Lower leg skin (tissue), 4 donors: ENCODE measurements around the gene NLRP1. TPM values are rescaled to one million over a fixed set of nuclear protein-coding genes. Genes with fewer than 3 reads are reported as not detected.

Experiments used
- DNase-seq, 2 donors: peaks; one replicate each; pipeline ENCODE4 v3.0.0-alpha.2; 2019; ENCODE audit warnings: low spot score in 2 of 2
- H3K4me3 ChIP-seq: fragments of 200-600 bp; sonication (generic); 2 replicates; pipeline ENCODE4 v1.5.1; 2017; ENCODE audit warnings: mild to moderate bottlenecking, low read depth; ENCODE audit not compliant: poor library complexity, severe bottlenecking
- POLR2A ChIP-seq, 2 donors: fragments of 450-650 bp; IDR thresholded peaks; one replicate each; pipeline ENCODE4 v1.6.1; 2016 to 2017; ENCODE audit warnings: antibody characterized with exemption in 2 of 2, mild to moderate bottlenecking in 1 of 2, moderate library complexity in 1 of 2
- WGBS, 2 donors: methylation state at CpG; one replicate each; pipeline ENCODE4 v1.1.5; 2018; 5-methylcytosine and 5-hydroxymethylcytosine counted together
- intact Hi-C: fragments of 100-400 bp; cut with DNase I; formaldehyde crosslinking; loops from one replicate; pipeline ENCODE4 v1.15.0; 2023; ENCODE audit warnings: low total_unique reads
- total RNA-seq, 4 donors: library from RNA; depleted of rRNA; stranded (reverse); fragments of >200 nt; gene quantifications; one replicate each; pipeline ENCODE4 v1.1.0, GENCODE V29; 2016
- TF ChIP-seq, protein P1 (sequence below), 3 donors: fragments of 450-650 bp; IDR thresholded peaks; one replicate each; pipeline ENCODE4 v1.5.1; 2016; ENCODE audit warnings: antibody characterized with exemption in 3 of 3, mild to moderate bottlenecking in 3 of 3, moderate library complexity in 2 of 3

The NLRP1 gene
- total RNA-seq, 4 donors from 2014 or later = 55.5 to 163 (median 68.9) TPM

DNA sequence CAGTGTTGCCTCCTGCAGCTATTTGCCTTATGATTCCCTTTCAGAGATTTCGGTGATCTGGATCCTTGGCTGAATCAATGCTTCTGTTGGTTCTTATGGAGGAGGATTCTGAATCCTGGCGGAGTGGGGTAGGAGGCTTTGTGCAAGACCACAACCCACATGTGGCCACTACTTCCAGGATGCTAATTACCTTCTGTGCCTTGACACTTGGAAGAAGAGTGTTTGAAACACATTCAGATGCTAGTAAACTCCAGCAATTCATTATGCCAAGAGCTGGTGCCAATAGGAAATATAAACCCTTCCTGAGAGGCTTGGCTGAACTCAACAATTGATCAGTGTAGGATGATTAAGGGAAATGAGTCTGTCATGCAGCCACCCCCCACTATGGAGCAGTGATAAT, 12.1 kb upstream of the NLRP1 start:
- intact Hi-C loops = no loop called here
- 65 to 72% methylated on average over 2 of the region's 2 CpGs for WGBS, 2 donors
- DNase-seq = no peak
- H3K4me3 ChIP-seq = no peak overlapping the region
- no peak for TF ChIP-seq POLR2A (IDR thresholded peaks at IDR 0.05)
- TF ChIP-seq, protein P1, sequence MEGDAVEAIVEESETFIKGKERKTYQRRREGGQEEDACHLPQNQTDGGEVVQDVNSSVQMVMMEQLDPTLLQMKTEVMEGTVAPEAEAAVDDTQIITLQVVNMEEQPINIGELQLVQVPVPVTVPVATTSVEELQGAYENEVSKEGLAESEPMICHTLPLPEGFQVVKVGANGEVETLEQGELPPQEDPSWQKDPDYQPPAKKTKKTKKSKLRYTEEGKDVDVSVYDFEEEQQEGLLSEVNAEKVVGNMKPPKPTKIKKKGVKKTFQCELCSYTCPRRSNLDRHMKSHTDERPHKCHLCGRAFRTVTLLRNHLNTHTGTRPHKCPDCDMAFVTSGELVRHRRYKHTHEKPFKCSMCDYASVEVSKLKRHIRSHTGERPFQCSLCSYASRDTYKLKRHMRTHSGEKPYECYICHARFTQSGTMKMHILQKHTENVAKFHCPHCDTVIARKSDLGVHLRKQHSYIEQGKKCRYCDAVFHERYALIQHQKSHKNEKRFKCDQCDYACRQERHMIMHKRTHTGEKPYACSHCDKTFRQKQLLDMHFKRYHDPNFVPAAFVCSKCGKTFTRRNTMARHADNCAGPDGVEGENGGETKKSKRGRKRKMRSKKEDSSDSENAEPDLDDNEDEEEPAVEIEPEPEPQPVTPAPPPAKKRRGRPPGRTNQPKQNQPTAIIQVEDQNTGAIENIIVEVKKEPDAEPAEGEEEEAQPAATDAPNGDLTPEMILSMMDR (IDR thresholded peaks at IDR 0.05) = no peak

DNA sequence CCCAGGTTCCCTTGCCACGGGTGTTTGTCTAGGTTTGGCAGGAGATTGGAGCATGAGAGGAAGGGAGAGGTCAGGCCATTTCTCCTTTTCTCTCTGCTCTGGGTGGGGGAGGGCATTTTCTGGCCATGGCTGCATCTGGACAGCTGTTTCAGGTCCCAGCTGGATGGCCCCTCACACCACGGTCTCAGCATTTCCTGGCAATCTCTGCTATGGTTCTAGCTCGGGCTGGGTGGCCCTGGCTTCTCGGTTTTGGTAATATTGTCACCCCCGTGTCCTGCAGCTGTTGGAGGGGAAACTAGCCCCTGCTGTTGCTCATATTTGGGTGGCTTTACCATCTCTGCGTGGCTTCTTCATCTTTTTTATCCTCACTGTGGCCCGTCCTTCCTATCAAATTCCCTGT, 11.5 kb upstream of the NLRP1 start:
- no peak for TF ChIP-seq POLR2A (IDR thresholded peaks at IDR 0.05)
- TF ChIP-seq, protein P1 (IDR thresholded peaks at IDR 0.05) = no peak
- DNase-seq = no peak
- intact Hi-C loops = no loop called here
- H3K4me3 ChIP-seq = no peak overlapping the region
- WGBS, 2 donors = 50 to 57% methylated on average over 7 of the region's 7 CpGs

DNA sequence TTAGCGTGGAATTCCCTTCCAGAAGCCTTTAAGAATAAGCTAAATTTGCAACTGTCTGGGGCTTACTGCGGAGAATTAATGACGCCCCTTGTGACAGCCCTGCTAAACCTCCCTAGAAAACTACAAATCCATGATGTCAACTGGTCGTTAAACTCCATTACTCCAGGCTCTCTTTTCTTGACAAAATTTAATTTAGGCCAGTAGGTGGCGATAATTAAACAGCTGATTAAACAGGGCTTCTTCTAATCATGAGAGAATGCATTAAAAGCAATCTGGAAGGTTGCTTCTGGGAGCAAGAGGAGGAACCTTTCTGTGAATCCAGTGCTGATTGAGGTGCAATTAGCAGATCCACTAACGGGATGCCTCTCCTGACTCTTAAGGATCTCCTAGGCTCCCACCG, 8.1 kb upstream of the NLRP1 start:
- DNase-seq = no peak
- H3K4me3 ChIP-seq = no peak overlapping the region
- intact Hi-C loops = no loop called here
- TF ChIP-seq, protein P1 (IDR thresholded peaks at IDR 0.05) = no peak
- no peak for TF ChIP-seq POLR2A (IDR thresholded peaks at IDR 0.05)
- WGBS, 2 donors = 16 to 19% methylated on average over 7 of the region's 7 CpGs

DNA sequence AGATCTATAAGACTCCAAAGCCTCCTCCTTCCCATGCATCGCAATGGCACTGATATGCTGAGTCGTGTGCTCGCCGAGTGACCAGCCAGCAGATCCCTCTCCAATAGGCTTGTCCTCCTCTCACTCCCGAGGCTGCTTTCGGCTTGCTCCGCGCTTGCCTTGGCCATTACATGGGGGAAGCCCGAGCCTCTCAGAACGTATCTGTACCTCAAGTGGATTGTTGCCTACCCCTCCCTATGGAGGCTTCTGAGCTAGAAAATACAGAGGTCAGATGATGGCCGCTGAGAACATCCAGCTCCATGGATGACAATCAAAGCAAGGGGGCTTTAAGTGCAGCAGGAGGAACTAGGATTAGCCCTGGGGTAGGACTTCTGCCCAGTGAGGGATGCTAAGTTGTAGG, 7.7 kb upstream of the NLRP1 start:
- TF ChIP-seq, protein P1 (IDR thresholded peaks at IDR 0.05) = no peak
- TF ChIP-seq POLR2A (IDR thresholded peaks at IDR 0.05) = no peak
- DNase-seq = no peak
- no peak overlapping the region for H3K4me3 ChIP-seq
- intact Hi-C loops = no loop called here
- WGBS, 2 donors = 70 to 75% methylated on average over 11 of the region's 11 CpGs

DNA sequence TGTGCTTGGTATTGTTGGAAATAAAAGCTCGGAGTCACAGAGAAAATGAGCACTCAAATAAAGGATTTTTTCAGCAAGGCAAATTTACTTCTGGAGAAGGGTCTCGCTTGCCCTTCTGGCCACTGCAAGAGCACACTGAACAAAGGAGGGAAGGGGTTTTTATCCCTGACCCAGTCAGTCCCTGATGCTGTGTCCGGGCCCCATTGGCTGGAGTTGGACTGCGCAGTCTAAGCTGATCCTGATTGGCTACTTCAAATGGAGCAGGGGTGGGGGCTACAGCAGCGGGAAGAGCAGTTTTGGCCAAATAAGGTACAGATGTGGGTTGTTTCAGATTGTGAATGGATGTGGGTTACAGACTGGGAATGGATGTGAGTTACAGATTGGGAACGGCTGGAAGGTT, 4.3 kb upstream of the NLRP1 start:
- intact Hi-C loops = loop anchor here (2.0 to 10.0 kb wide), 2 partner anchors 116 to 832 kb away; no protein-coding TSS in a partner anchor
- H3K4me3 ChIP-seq = no peak overlapping the region
- WGBS, 2 donors = 84 to 90% methylated on average over 6 of the region's 6 CpGs
- DNase-seq = no peak
- TF ChIP-seq POLR2A (IDR thresholded peaks at IDR 0.05) = no peak
- TF ChIP-seq, protein P1 (IDR thresholded peaks at IDR 0.05) = no peak

DNA sequence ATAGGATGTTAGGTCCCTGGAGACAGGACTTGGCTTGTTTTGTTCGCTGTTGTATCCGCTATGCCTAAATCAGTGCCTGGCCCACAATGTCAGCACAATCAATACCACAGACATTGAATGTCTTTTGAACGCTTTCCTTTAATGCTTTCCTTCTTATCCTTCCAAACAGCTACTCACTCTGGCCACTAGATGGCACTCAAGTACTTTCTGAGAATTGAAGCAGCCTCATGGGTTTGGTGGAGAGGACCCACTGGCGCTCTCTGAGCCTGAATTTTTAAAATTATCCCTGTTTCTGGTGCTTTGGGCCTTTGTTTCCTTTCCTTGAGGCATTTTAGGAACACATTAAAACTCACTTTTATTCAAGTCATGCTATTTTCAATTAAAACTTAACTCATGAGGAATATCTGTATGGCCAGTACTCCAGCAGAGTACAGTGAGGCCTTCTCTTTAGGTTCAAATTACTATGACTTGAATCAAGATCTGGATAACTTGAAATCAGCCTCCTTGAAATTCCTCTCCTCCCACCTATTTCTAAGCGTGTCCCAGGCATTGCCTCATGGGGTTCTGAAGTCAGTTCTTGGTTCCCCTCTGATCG, 3.2 kb upstream of the NLRP1 start:
- intact Hi-C loops = loop anchor here (2.0 to 10.0 kb wide), 2 partner anchors 117 to 833 kb away; no protein-coding TSS in a partner anchor
- 28 to 32% methylated on average over 6 of the region's 6 CpGs for whole genome bisulfite sequencing, 2 donors
- peak in 1 of 2 donors; percentile 44 for DNase-seq
- no peak overlapping the region for H3K4me3 ChIP-seq
- no peak for TF ChIP-seq POLR2A (IDR thresholded peaks at IDR 0.05)
- TF ChIP-seq, protein P1 (IDR thresholded peaks at IDR 0.05) = peak in 1 of 3 donors; percentile 35
